A673 (cell line): Measurements from ENCODE around the gene LRRC27. TPM values are rescaled to one million over a fixed set of nuclear protein-coding genes. Genes with fewer than 3 reads are reported as not detected.
"Not testable (repeated sequence)": the region's sequence is repeated elsewhere in the genome, so short reads cannot be mapped to it uniquely, and the experiment has no call there.

Experiments
- BruUV-seq: library from RNA; stranded (reverse); fragments of 400-500 nt; replicated peaks from 2 replicates; lab custom pipeline; 2021; lab: Mats Ljungman, UMichigan
- CTCF ChIA-PET: fragments of 300-600 bp; sonication (Branson Sonifier 250); formaldehyde crosslinking; loops from one replicate; lab custom pipeline; 2022; ENCODE audit warnings: antibody characterized with exemption; lab: Charles Lee
- POLR2A ChIA-PET: fragments of 300-600 bp; sonication (Branson Sonifier 250); formaldehyde crosslinking; loops from one replicate; lab custom pipeline; 2022; ENCODE audit warnings: antibody characterized with exemption; ENCODE audit not compliant: low non-redundant PET; lab: Charles Lee
- DNase-seq: peaks from one replicate; pipeline ENCODE4 v3.0.0-alpha.2; 2015; ENCODE audit warnings: low spot score
- H3K27ac ChIP-seq: fragments of 200-600 bp; sonication (generic); 2 replicates; pipeline ENCODE4 v1.5.1; 2016; ENCODE audit warnings: mixed run types, low read depth, mild to moderate bottlenecking, mixed read lengths, antibody characterized with exemption, low read length; ENCODE audit not compliant: poor library complexity, severe bottlenecking
- H3K27me3 ChIP-seq: fragments of 200-600 bp; sonication (generic); replicated peaks from 2 replicates; pipeline ENCODE4 v1.6.1; 2017; ENCODE audit warnings: mixed run types, low read depth, mild to moderate bottlenecking, mixed read lengths, antibody characterized with exemption, low read length; ENCODE audit not compliant: insufficient read depth, poor library complexity
- H3K36me3 ChIP-seq: fragments of 200-600 bp; sonication (generic); 2 replicates; pipeline ENCODE4 v1.6.1; 2016; ENCODE audit warnings: mixed run types, mild to moderate bottlenecking, mixed read lengths, antibody characterized with exemption, low read length; ENCODE audit not compliant: insufficient read depth, poor library complexity, severe bottlenecking
- H3K4me1 ChIP-seq: fragments of 200-600 bp; sonication (generic); 2 replicates; pipeline ENCODE4 v1.6.1; 2017; ENCODE audit warnings: mixed run types, mild to moderate bottlenecking, mixed read lengths, antibody characterized with exemption, low read length; ENCODE audit not compliant: insufficient read depth, poor library complexity, severe bottlenecking
- H3K4me3 ChIP-seq: fragments of 200-600 bp; sonication (generic); 2 replicates; pipeline ENCODE4 v1.5.1; 2016; ENCODE audit warnings: low read depth, mixed run types, mild to moderate bottlenecking, mixed read lengths, low read length; ENCODE audit not compliant: poor library complexity, severe bottlenecking
- H3K9me3 ChIP-seq: fragments of 200-600 bp; sonication (generic); 2 replicates; pipeline ENCODE4 v1.6.1; 2016; ENCODE audit warnings: mixed run types, low read depth, mild to moderate bottlenecking, mixed read lengths, antibody characterized with exemption, low read length; ENCODE audit not compliant: poor library complexity, severe bottlenecking
- CTCF ChIP-seq: fragments of 300-800, 200-600 bp; sonication (generic); conservative IDR thresholded peaks from 2 replicates; pipeline ENCODE4 v1.5.1; 2017; ENCODE audit warnings: low read depth, mild to moderate bottlenecking, antibody characterized with exemption, low read length, moderate library complexity, mixed read lengths
- EZH2 ChIP-seq: fragments of 200-600 bp; sonication (generic); IDR thresholded peaks from 2 replicates; pipeline ENCODE4 v1.6.1; 2017; ENCODE audit warnings: borderline replicate concordance, low read depth, mild to moderate bottlenecking, mixed read lengths, antibody characterized with exemption, low read length; ENCODE audit not compliant: poor library complexity, severe bottlenecking
- intact Hi-C: fragments of 100-400 bp; cut with micrococcal nuclease; formaldehyde crosslinking; loops from one replicate; pipeline ENCODE4 v1.10.0; 2022; ENCODE audit not compliant: unreplicated experiment
- total RNA-seq: library from RNA; stranded (reverse); gene quantifications from 2 replicates; pipeline ENCODE4 v1.2.3, GENCODE V29; 2021

The LRRC27 gene
- total RNA-seq, 1 experiment from 2014 or later: 11.5 TPM

GRCh38 chr10:132375795-132376297, 43.9 kb downstream of the LRRC27 start:
- ChIA-PET CTCF (interaction anchor here (0.6 kb wide), 1 partner anchor 242 kb away, joined by 3 read pairs; no protein-coding TSS in a partner anchor), POLR2A (no interaction called here)
- H3K4me1 ChIP-seq: no peaks in the 10 kb centered on the region
- no peaks in the 10 kb centered on the region for H3K27me3 ChIP-seq
- H3K4me3 ChIP-seq: no peak overlapping the region
- no peak for TF ChIP-seq CTCF
- no peak for TF ChIP-seq EZH2
- no TSS peak for BruUV-seq
- DNase-seq: no peak
- intact Hi-C loops: no loop called here
- no peaks in the 10 kb centered on the region for H3K36me3 ChIP-seq
- no peak overlapping the region for H3K27ac ChIP-seq
- no peaks in the 10 kb centered on the region for H3K9me3 ChIP-seq

DNA sequence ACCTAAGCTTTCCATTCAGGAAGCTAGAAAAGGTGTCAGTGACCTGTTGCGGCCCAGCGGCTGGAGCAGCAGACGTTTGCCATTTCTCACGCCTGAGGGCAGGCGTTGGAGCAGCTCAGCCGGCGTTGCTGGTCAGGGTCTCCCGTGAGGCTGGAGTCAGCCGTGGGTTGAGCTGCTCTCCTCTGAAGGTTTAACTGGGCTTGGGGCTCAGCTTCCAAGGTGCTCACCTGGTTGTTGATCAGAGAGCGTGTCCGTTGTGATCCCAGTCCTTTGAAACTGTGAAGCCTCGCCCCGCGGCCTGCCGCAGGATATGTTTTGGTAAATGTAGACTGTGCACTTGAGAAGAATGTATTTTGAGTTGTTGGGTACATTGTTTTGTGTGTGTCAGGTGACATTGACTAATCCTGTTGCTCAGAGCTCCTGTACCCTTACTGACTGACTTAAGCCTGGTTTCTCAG, 44.4 kb downstream of the LRRC27 start:
- ChIA-PET CTCF (interaction anchor here (0.6 kb wide), 1 partner anchor 241 kb away, joined by 3 read pairs; no protein-coding TSS in a partner anchor), POLR2A (no interaction called here)
- intact Hi-C loops: no loop called here

DNA sequence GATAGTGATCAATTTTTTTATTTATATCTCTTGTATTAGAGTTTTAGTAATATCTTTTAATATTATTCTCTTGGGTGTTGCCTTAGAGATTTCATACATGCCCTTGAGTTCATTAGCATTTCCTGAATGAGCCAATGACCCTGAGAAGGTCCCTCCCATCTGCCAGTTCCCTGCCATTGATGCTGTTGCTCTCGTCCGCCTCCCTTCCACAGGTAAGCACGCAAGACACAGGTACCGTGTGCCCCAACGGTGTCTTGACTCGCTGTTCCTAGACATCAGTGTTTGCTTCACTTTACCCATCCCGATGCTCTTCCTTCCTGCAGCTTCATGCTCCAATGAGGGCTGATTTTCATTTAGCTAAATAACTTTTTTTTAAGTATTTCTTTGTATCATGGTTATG, 45.3 kb downstream of the LRRC27 start:
- H3K36me3 ChIP-seq: no peaks in the 10 kb centered on the region
- H3K4me1 ChIP-seq: no peaks in the 10 kb centered on the region
- no peak overlapping the region for H3K27ac ChIP-seq
- POLR2A ChIA-PET: no interaction called here
- no peaks in the 10 kb centered on the region for H3K27me3 ChIP-seq
- no peak overlapping the region for H3K4me3 ChIP-seq
- no peak for DNase-seq
- H3K9me3 ChIP-seq: no peaks in the 10 kb centered on the region
- TF ChIP-seq EZH2 (no peak), CTCF (no peak)
- BruUV-seq: no TSS peak
- intact Hi-C loops: no loop called here
- CTCF ChIA-PET: interaction anchor here (0.5 kb wide), 1 partner anchor 44 kb away, joined by 5 read pairs; no protein-coding TSS in a partner anchor

More for the DNA sequence above, 44.4 kb downstream of the LRRC27 start:
- TF ChIP-seq CTCF: no peak
- TF ChIP-seq EZH2: no peak
- no peaks in the 10 kb centered on the region for H3K27me3 ChIP-seq
- H3K4me1 ChIP-seq: no peaks in the 10 kb centered on the region
- no peak overlapping the region for H3K27ac ChIP-seq
- BruUV-seq: no TSS peak
- H3K4me3 ChIP-seq: no peak overlapping the region
- H3K36me3 ChIP-seq: no peaks in the 10 kb centered on the region
- no peaks in the 10 kb centered on the region for H3K9me3 ChIP-seq
- DNase-seq: no peak

- H3K4me1 ChIP-seq, DNase-seq, H3K4me3 ChIP-seq, H3K27me3 ChIP-seq, BruUV-seq, H3K27ac ChIP-seq, intact Hi-C loops, H3K9me3 ChIP-seq, POLR2A ChIA-PET, H3K36me3 ChIP-seq, CTCF ChIA-PET: not testable (repeated sequence)
These were observed 47.0 kb downstream of the LRRC27 start for GRCh38 chr10:132379026-132379425.

DNA sequence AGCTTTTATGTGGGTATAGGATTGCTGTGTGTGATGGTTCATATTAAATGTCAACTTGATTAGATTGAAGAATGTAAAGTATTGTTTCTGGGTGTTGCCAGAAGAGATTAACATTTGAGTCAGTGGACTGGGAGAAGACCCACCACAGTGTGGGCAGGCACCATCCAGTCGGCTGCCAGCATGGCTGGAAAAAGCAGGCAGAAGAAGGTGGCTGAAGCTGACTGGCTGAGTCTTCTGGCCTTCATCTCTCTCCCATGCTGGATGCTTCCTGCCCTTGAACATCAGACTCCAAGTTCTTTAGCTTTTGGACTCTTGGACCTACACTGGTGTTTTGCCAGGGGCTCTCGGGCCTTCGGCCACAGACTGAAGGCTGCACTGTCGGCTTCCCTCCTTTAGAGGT, 49.0 kb downstream of the LRRC27 start:
- ChIA-PET CTCF (interaction anchor here (0.7 kb wide), 1 partner anchor 211 kb away, joined by 6 read pairs; no protein-coding TSS in a partner anchor), POLR2A (interaction anchor here (0.7 kb wide), 1 partner anchor 116 kb away, joined by 9 read pairs; no protein-coding TSS in a partner anchor)
- H3K4me3 ChIP-seq, BruUV-seq, DNase-seq, intact Hi-C loops, H3K9me3 ChIP-seq, H3K36me3 ChIP-seq, H3K27me3 ChIP-seq, H3K4me1 ChIP-seq, H3K27ac ChIP-seq: not testable (repeated sequence)
